Thoracic aorta (tissue), 2 donors: ENCODE data around the gene SFMBT2. TPM values are rescaled to one million over a fixed set of nuclear protein-coding genes. Genes with fewer than 3 reads are reported as not detected.

Experiments used
- ATAC-seq: fragments of 150-250 bp; one replicate; pipeline ENCODE4 v1.8.0; 2017; ENCODE audit warnings: low read depth; ENCODE audit not compliant: insufficient number of reproducible peaks, low FRiP score
- DNase-seq: peaks from one replicate; pipeline ENCODE4 v3.0.0-alpha.2; 2020; ENCODE audit warnings: low spot score
- H3K27ac ChIP-seq, 2 donors: fragments of 200-600 bp; sonication (generic); 1 replicate in 1 of 2; 2 replicates in 1 of 2; pipeline ENCODE4 v1.5.1; 2016; ENCODE audit warnings: mild to moderate bottlenecking in 2 of 2, moderate library complexity in 2 of 2
- H3K27me3 ChIP-seq: fragments of 200-600 bp; sonication (generic); replicated peaks from 2 replicates; pipeline ENCODE4 v1.6.0; 2016; ENCODE audit warnings: mild to moderate bottlenecking; ENCODE audit not compliant: insufficient read depth
- H3K36me3 ChIP-seq: fragments of 200-600 bp; sonication (generic); one replicate; pipeline ENCODE4 v1.5.1; 2016
- H3K4me1 ChIP-seq, 2 donors: fragments of 200-600 bp; sonication (generic); 1 replicate in 1 of 2; 2 replicates in 1 of 2; pipeline versions ENCODE4 v1.5.1 to v1.6.0; 2016; ENCODE audit warnings: low read depth in 2 of 2, mild to moderate bottlenecking in 1 of 2; ENCODE audit not compliant: control insufficient read depth in 1 of 2
- H3K4me3 ChIP-seq: fragments of 200-600 bp; sonication (generic); 2 replicates; pipeline ENCODE4 v1.5.1; 2016; ENCODE audit warnings: mild to moderate bottlenecking
- H3K9me3 ChIP-seq: fragments of 200-600 bp; sonication (generic); 2 replicates; pipeline ENCODE4 v1.5.1; 2016
- total RNA-seq, 2 donors: library from RNA; depleted of rRNA; stranded (reverse); fragments of >200 nt; gene quantifications; one replicate each; pipeline versions ENCODE4 v1.1.0 to v1.2.3, GENCODE V29; 2016
- TF ChIP-seq, protein P1 (sequence below): fragments of 200-600 bp; sonication (generic); IDR thresholded peaks from one replicate; pipeline ENCODE4 v1.5.1; 2019; ENCODE audit warnings: antibody characterized with exemption

Gene SFMBT2
- total RNA-seq, 2 donors from 2014 or later = 8.5 to 9.0 TPM

GRCh38 chr10:7424315-7424714, 13.5 kb upstream of the SFMBT2 start:
- no peaks in the 10 kb centered on the region for H3K9me3 ChIP-seq
- no peak for DNase-seq
- ATAC-seq = no peak
- H3K27ac ChIP-seq = no peak overlapping the region
- no peaks in the 10 kb centered on the region for H3K4me1 ChIP-seq
- no peaks in the 10 kb centered on the region for H3K27me3 ChIP-seq
- TF ChIP-seq, protein P1, sequence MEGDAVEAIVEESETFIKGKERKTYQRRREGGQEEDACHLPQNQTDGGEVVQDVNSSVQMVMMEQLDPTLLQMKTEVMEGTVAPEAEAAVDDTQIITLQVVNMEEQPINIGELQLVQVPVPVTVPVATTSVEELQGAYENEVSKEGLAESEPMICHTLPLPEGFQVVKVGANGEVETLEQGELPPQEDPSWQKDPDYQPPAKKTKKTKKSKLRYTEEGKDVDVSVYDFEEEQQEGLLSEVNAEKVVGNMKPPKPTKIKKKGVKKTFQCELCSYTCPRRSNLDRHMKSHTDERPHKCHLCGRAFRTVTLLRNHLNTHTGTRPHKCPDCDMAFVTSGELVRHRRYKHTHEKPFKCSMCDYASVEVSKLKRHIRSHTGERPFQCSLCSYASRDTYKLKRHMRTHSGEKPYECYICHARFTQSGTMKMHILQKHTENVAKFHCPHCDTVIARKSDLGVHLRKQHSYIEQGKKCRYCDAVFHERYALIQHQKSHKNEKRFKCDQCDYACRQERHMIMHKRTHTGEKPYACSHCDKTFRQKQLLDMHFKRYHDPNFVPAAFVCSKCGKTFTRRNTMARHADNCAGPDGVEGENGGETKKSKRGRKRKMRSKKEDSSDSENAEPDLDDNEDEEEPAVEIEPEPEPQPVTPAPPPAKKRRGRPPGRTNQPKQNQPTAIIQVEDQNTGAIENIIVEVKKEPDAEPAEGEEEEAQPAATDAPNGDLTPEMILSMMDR = no peak
- H3K4me3 ChIP-seq = no peak overlapping the region
- no peaks in the 10 kb centered on the region for H3K36me3 ChIP-seq

- Histone ChIP-seq H3K4me1 (no peaks in the 10 kb centered on the region), H3K9me3 (no peaks in the 10 kb centered on the region), H3K4me3 (no peak overlapping the region), H3K27ac (no peak overlapping the region), H3K27me3 (no peaks in the 10 kb centered on the region), H3K36me3 (no peaks in the 10 kb centered on the region)
- TF ChIP-seq, protein P1 = no peak
- no peak for ATAC-seq
- no peak for DNase-seq
Observed at GRCh38 chr10:7423521-7423920, 12.7 kb upstream of the SFMBT2 start.

DNA sequence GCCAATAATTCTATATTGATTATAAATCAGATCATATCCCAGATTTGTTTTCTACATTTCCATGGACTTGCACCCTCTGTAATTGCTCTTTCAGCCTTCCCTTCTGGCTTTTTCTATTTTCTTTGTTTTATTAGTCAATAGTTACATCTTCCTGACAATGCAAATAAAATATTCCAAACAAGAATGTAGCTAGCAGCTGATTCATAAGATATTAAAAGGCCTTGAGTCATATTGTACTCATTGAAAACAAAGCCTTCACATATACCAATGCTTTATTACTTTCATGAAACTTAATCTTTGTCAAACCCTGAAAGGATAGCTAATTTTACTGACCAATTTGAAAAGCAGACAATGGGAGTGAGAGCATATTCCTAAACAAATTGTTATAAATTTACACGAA, 10.7 kb upstream of the SFMBT2 start:
- Histone ChIP-seq H3K4me3 (no peak overlapping the region), H3K36me3 (no peaks in the 10 kb centered on the region), H3K4me1 (no peaks in the 10 kb centered on the region), H3K9me3 (no peaks in the 10 kb centered on the region), H3K27ac (no peak overlapping the region), H3K27me3 (no peaks in the 10 kb centered on the region)
- ATAC-seq (no peak), DNase-seq (no peak)
- TF ChIP-seq, protein P1 = no peak

DNA sequence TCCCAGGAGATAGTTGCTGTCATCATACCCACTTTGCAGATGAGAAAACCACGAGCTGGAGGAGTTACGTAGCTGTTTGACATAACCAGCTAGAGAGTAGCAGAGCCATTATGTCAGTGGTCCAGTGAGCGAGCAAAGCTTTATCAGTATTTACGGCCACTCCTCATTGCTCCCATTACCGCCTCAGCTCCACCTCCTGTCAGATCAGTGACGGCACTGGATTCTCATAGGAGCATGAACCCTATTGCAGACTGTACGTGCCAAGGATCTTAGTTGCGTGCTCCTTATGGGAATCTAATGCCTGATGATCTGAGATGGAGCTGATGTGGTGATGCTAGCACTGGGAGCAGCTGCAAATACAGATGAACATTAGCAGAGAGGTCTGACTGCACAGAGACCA, 9.2 kb upstream of the SFMBT2 start:
- no peaks in the 10 kb centered on the region for H3K27me3 ChIP-seq
- H3K36me3 ChIP-seq = no peaks in the 10 kb centered on the region
- no peak overlapping the region for H3K27ac ChIP-seq
- H3K9me3 ChIP-seq = no peaks in the 10 kb centered on the region
- no peaks in the 10 kb centered on the region for H3K4me1 ChIP-seq
- H3K4me3 ChIP-seq = no peak overlapping the region
- ATAC-seq (no peak), DNase-seq (no peak)
- TF ChIP-seq, protein P1 = no peak

DNA sequence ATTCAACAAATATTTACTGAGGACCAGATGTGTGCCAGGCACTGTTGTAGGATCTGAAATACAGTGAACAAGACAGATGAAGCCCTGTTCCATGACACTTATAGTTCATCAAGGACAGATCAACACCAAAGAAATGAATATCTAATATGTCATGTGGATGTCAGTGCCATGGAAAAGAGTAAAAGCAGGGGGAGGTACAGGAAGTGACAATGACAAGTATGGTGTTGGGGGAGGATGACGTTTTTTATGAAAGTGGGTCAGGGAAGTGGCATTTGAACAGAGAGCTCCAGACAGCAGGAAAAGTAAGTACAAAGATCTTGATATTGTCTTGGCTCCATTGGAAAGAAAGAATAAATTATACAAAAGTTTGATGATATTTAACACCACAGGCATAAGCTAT, 7.0 kb upstream of the SFMBT2 start:
- DNase-seq (no peak), ATAC-seq (no peak)
- Histone ChIP-seq H3K4me1 (peaks cover 0 to 1% of the 10 kb centered on the region in 2 donors), H3K36me3 (no peaks in the 10 kb centered on the region), H3K4me3 (no peak overlapping the region), H3K9me3 (no peaks in the 10 kb centered on the region), H3K27me3 (no peaks in the 10 kb centered on the region), H3K27ac (no peak overlapping the region)
- TF ChIP-seq, protein P1 = no peak
